GM18505 (cell line): ENCODE data around the gene LRRC4B.
"Not testable (repeated sequence)": the region's sequence is repeated elsewhere in the genome, so short reads cannot be mapped to it uniquely, and the experiment has no call there.

Source experiments
- ATAC-seq: cut with Tn5 transposase; IDR thresholded peaks from one replicate; pipeline ENCODE4 v1.9.1; 2021; ENCODE audit not compliant: unreplicated experiment
- POLR2A ChIP-seq: IDR thresholded peaks from 4 replicates; pipeline ENCODE4 v1.6.1; 2011; ENCODE audit warnings: borderline replicate concordance; ENCODE audit not compliant: insufficient read depth, insufficient read length; ENCODE audit errors: extremely low read depth

LRRC4B gene, protein sequence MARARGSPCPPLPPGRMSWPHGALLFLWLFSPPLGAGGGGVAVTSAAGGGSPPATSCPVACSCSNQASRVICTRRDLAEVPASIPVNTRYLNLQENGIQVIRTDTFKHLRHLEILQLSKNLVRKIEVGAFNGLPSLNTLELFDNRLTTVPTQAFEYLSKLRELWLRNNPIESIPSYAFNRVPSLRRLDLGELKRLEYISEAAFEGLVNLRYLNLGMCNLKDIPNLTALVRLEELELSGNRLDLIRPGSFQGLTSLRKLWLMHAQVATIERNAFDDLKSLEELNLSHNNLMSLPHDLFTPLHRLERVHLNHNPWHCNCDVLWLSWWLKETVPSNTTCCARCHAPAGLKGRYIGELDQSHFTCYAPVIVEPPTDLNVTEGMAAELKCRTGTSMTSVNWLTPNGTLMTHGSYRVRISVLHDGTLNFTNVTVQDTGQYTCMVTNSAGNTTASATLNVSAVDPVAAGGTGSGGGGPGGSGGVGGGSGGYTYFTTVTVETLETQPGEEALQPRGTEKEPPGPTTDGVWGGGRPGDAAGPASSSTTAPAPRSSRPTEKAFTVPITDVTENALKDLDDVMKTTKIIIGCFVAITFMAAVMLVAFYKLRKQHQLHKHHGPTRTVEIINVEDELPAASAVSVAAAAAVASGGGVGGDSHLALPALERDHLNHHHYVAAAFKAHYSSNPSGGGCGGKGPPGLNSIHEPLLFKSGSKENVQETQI

DNA sequence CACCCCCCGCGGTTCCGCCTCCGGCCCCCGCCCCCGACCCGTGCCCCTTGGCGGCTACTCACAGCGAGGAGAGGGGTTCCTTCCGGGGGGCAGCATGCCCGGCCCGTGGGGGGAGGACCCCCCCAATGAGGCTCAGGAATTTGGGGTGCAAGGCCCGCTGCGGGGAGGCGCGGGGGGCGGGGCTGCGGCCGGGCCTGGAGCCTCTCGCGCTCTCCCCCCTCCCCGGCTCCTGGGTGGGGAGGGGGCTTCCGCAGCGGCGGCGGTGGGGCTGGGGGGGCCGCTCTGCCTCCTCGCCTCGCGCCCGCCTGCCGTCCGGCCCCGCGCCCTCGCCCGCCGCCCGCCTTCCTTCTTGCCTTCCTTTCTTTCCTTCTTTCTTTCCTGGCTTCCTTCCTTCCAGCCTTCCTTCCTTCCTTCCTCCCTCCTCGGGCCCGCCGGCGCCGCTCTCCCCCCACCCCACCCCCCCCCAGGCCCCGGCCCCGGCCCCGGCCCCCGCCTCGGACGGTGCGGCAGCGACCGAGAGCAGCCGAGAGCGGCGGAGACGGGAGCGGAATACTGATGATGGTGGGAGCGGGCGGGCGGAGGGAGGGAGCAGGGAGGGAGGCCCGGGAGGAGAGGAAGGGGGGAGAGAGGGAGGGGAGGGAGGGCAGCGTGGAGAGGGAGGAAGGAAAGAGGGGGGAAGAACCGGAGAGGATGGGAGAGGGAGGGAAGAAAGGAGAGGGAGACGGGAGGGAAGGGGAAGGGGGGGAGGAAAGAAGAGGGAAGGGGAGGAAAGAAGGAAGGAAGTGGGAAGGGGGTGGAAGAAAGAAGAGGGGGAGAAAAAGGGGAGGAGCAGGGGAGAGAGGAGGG, at the start of gene LRRC4B:
TSS of gene LRRC4B (minus strand) at position 554 of the 846 bp plus-strand sequence. CDS start 19,597 bp downstream, outside the sequence.
- no peak for TF ChIP-seq POLR2A
- ATAC-seq, result no peak

DNA sequence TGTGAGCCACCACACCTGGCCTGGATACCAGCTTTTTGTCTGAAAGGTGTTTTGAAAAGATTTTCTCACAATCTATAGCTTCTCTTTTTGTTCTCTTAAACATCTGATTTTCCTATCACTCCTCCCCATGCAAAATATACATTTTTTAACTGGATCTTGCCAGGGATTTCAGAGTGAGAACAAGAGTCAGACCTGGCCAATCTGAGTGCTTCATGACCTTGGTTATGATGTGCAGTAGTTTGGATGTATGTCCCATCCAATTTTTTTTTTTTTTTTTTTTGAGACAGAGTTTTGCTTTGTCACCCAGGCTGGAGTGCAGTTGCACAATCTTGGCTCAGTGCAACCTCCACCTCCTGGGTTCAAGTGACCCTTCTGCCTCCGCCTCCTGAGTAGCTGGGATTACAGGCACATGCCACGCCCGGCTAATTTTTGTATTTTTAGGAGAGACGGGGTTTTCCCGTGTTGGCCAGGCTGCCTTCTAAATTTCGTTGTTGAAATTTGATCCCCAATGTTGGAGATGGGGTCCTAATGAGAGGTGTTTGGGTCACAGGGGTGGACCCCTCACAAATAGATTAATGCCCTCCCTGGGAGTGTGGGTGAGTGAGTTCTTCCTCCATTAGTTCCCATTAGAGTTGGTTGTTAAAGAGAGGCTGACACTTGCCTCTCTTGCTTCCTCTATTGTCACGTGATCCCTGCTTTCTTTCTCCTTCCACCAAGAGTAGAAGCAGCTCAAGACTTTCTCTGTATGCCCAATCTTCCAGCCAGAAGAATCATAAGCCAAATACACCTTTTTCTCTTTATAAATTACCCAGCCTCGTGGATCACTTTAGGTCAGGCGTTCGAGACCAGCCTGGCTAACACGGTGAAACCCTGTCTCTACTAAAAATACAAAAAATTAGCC, 44.5 kb upstream of the LRRC4B start:
- not testable (repeated sequence) for ATAC-seq

- TF ChIP-seq POLR2A, result no peak
- ATAC-seq, result no peak
These were observed 39.9 kb upstream of the LRRC4B start for GRCh38 chr19:50607874-50608785.

- no peak for ATAC-seq
- no peak for TF ChIP-seq POLR2A
These were observed 39.2 kb upstream of the LRRC4B start for GRCh38 chr19:50607388-50607787.

DNA sequence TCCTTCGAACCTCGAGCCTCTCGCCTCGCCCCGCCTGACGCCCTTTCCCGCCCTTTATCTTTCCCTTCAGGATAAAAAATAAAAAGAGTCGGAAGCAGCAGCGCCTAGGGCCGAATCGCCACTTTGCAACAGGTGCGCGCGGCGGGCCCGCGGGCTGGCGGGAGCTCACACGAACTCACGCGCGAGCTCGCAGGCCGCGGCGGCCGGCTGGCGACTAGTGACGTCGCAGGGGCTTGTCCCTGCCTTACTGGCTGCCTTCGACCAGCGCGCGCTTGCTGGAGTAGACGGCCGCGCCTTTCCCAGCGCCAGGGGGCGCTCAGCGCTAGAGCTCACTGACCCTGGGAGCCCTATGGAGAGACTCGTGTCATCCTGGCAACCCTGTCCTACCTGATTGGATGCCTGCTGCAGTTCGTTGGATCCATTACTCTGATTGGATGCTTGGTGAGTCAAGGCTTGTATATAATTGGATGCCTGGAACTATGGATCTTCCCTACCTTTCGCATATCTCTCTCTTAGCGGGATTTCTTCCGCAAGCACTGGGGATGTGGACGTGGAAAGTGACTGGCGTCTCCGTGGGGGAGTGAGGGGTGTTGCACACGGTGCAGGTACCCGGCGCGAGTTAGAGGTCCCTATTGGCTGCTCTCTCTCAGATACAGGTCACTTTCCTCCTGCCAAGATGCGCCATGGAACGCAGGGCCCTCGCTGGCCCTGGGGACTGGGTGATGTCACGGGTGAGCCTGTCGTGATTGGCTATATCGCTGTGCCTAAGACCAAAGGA, 38.0 kb upstream of the LRRC4B start:
- ATAC-seq, result not testable (repeated sequence)

DNA sequence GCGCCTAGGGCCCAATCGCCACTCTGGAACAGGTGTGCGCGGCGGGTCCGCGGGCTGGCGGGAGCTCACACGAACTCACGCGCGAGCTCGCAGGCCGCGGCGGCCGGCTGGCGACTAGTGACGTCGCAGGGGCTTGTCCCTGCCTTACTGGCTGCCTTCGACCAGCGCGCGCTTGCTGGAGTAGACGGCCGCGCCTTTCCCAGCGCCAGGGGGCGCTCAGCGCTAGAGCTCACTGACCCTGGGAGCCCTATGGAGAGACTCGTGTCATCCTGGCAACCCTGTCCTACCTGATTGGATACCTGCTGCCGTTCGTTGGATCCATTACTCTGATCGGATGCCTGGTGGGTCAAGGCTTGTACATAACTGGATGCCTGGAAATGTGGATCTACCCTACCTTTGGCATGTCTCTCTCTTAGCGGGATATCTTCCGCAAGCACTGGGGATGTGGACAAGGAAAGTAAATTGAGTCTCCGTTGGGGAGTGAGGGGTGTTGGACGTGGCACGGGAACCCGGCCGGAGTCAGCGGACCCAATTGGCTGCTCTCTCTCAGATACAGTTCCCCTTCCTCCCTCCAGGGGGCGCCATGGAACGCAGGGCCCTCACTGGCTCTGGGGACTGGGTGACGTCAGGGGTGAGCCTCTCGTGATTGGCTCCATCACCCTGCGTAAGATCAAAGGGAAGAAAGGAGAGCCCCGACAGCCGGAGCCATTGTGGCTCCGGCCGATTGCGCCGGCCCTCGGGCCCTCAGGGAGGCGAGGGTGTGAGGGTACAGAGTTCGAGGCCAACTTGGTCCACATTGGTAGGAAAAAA, 36.2 kb upstream of the LRRC4B start:
- not testable (repeated sequence) for ATAC-seq

GRCh38 chr19:50602935-50603334, 34.7 kb upstream of the LRRC4B start:
- ATAC-seq, result no peak
- TF ChIP-seq POLR2A, result no peak

- no peak for TF ChIP-seq POLR2A
- ATAC-seq, result no peak
These were observed 34.3 kb upstream of the LRRC4B start for GRCh38 chr19:50602496-50602895.

- no peak for TF ChIP-seq POLR2A
- no peak for ATAC-seq
These were observed 33.8 kb upstream of the LRRC4B start for GRCh38 chr19:50602089-50602422.

DNA sequence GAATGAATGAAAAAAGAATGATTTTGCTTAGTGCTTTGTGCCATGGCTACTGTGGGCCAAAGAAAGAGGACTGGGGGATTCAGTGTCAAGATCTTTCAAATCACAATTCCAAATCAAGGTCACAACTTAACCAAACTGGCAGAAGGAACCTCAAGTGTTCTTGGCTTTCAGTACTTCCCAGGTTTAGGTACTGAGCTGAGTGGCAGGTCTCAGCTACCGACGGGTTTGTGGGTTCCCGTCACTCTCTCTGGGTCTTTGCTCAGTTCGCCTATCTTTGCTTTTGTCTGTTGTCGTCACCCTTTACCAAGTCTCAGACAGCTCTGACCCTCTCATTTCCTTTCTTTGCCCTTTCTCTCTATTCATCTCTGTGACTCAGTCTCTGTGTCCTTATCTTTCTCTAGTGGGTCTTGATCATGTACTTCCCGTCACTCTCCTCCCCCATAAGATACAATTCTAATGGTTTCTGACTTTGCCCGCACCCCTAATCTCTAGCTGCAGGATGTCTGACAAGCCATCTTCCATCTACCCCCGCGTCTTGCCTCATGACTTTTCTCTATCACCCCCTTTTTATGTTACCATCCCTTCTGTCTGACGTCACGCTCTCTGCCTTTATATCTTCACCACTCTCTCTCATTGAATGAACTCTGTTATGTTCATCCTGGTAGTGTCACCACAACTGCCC, 33.3 kb upstream of the LRRC4B start:
- no peak for TF ChIP-seq POLR2A
- ATAC-seq, result no peak
